Thyroid gland (tissue), 4 donors: ENCODE data around the gene FAM222B.

ENCODE experiments used
- CTCF ChIP-seq, 6 experiments: fragments of 200-600 bp in 3 of 6; fragments of 450-650 bp in 3 of 6; sonication (generic) in 3 of 6; IDR thresholded peaks; one replicate each; pipeline ENCODE4 v1.5.1; 2016 to 2019; ENCODE audit warnings: antibody characterized with exemption in 6 of 6, mild to moderate bottlenecking in 2 of 6, inconsistent platforms in 1 of 6, moderate library complexity in 1 of 6
- POLR2A ChIP-seq, 2 donors: fragments of 450-650 bp; IDR thresholded peaks; one replicate each; pipeline ENCODE4 v1.6.1; 2017; ENCODE audit warnings: antibody characterized with exemption in 2 of 2, mild to moderate bottlenecking in 2 of 2, moderate library complexity in 1 of 2

GRCh38 chr17:28737770-28738679 lies 104.6 kb downstream of the FAM222B start:
- TF ChIP-seq CTCF (IDR thresholded peaks at IDR 0.05) (no peak), POLR2A (IDR thresholded peaks at IDR 0.05) (no peak)
